SHP77 treated with DMSO at 0.1 percent for 48 hours (cell line): ENCODE results near the gene C1orf74.
A peak's percentile ranks its signal among the peaks of the same experiment; 100 is the strongest.

Experiments
- DNase-seq: peaks from one replicate; lab custom pipeline; 2025; lab: John Stamatoyannopoulos, UW

C1orf74 gene

DNA sequence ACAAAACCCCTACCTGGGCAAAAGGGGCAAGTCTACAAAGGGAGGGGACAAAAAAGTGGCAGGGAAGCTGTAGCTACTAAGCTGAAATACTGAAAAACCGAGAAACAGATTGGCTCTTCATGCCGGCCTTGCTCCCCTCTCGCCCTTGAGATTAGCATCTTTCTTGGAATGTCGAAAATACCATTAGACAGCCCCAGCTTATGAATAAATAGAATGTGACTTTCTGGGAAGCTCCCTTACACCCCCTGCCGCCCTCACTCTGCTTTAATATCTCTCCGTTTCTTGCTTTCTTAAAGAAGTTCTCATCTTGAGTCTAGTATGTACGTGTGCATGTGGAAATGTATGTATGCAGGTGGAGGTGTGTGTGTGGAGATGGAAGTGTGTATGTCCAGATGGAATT lies 14.4 kb downstream of the C1orf74 start:
- no peak for DNase-seq

DNA sequence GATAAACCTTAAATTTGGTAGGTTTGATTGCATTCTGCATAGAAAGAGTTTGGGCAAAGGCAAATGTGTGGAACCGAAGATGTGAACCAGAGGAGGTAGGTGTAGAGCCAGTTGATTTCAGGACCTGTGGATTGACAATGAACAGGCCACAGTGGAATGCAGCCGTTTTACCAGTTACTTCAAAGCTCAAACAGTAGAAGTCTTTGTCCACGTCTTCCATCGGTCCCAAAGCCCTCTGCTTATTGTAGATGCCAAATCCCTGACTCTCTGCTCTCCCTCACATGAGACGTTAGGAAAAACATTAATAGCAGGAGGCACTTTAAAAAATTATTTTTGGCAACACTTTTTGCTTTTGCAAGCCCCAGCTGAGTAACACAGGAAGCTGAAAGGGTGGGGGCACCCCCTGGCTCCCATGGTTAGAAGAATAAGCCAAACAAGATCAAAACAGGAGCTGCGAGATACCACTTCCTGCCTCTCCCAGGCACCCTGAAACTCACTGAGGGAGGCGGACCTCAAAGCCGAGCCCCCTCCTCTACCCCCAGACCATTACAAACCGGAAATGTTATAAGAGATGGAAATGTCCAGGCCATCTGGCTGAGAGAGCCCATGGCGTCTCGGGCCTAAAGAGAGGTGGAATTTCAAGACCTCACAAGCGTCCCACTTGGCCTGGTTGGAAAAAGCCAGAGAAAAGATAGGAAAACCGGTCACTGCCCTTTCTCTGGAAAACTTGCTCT lies 15.0 kb downstream of the C1orf74 start:
- no peak for DNase-seq

DNA sequence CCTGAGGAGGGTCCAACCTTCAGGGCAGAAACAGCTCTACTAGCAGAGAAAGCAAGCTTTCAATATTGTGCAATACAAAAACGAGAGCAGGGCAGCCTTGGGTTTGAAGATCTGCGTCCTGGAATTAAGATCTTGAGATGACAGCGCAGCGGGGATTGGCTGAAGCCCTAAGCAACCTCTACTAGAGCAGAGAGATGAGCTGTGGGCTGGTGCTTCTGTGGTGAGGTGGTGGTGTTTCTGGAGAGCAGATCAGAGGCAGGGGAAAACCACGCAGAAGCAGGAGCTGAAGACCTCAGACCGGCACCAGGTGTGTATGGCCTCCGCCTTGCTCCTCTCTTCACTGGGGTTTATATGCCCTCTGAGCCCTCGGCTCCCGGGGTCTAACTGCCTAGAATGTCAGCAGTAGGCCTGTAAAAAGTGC lies 16.0 kb downstream of the C1orf74 start:
- no peak for DNase-seq

DNA sequence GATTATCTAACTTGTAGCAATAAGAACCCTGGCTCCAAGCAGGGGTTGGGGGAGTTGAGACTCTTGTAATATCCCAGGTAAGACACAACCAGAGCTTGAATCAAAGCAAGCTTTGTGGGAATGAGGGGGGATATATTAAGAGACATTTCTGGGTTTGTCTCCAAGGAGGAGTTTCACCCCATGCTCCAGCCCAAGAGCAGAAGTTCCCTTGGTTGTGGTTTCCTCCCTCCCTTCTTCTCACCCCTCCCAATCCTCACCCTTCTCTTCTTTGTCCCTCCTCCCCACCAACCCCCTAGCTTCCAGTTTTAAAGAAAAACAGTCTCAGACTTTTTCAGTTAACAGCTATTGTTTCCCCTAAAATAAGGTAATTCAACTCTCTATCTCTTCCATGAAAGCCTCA lies 16.7 kb downstream of the C1orf74 start:
- no peak for DNase-seq

DNA sequence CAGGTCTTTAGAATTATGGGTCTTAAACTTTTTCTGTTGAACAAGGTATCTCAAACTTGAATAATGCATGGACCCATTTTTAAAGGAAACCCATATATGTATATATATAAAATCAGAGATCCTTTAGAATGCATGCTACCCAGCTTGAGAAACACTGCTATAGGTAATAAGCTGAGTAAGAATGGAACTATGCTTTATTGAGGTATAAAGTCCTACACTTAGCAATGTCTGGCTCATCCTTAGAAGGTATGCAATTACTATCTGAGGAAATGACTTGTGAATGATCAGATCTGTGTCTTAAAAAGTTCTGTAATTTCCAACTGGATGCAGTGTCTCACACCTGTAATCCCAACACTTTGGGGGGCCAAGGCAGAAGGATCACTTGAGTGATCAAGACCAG lies 17.3 kb downstream of the C1orf74 start:
- DNase-seq = no peak

DNA sequence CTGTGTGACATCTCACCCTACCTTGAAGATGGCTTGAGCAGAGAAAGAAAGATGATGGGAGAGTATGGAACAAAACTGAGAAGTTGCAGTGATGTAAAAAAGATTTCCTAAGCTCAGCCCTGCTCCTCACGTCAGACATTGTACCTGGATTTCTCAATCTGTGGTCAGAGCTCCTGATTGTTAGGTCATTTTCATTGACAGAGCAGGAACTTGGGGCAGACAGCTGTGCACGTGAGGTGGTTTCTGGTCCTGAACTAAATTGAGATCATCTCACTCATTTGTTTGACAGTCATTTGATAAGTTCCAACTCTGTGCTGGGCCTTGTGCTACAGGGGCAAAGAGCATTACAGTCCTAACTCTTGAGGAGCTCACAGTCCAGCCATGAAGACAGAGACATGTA lies 18.3 kb downstream of the C1orf74 start:
- no peak for DNase-seq

DNA sequence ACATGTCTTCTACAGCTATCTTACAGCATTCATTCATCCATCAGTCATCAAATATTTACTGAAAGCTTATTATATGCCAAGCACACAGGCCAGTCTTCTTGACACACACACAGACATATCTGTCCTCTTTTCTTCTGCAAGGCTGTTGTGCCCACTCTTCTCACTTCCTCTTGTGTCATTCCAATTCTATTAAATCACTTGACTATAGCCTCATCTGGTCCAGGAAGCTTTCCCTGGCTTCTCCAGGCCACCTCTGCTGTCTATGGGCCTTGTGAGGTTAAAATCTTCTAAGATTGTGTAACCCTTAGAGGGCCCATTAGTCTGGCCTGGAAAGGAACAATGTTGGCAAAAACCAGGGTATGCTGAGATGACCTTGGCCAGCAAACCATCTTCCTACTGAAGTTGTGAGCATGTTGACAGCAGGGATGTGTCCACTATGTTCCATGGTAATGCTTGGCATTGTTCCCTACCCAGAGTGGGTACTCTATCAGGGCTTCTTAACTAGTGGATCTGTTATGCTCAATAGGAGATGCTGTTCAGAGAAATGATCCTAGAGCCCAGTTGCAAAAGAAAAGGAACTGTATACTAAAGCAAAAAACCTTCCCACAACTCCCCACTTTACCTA lies 23.2 kb downstream of the C1orf74 start:
- no peak for DNase-seq

DNA sequence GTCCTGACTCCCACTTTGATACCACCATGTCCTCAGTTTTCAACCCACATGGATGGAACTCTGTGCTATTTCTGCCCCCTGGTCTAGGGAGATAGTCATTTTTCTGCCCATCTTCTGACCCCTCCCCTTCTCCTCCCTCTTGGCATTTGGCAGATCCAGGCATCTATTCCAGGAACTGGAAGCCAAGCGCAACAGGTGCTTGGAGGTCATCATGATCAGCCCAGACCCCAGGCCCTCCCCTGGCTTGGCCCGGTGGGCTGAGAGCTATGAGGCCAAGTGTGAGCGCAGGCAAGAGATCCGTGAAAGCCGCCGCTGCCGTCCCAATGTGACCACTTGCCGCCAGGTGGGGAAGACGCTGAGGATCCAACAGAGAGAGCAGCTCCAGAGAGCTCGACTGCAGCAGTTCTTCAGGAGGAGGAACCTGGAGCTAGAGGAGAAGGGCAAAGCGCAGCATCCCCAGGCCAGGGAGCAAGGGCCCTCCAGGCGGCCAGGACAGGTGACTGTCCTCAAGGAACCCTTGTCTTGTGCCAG lies 24.5 kb downstream of the C1orf74 start:
- no peak for DNase-seq

DNA sequence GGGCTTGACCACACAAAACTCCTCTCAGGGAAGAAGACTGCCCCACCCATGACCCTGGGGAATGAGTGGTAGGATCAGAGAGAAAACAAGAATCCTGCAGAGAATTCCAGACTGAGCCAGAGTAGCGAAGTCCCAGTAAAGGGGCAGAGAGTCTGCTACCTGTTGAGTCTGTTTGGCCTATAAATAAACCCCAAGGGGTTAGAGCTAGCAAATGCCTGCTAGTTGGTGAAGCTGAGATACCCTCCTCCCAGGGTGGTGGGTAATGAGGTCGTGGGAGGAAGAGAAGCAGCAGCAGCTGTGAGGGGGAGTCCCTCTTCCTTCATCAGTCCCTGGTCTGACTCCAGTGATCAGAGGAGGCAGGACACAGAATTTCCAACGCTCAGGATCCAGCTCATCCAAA lies 26.0 kb downstream of the C1orf74 start:
- DNase-seq = no peak

DNA sequence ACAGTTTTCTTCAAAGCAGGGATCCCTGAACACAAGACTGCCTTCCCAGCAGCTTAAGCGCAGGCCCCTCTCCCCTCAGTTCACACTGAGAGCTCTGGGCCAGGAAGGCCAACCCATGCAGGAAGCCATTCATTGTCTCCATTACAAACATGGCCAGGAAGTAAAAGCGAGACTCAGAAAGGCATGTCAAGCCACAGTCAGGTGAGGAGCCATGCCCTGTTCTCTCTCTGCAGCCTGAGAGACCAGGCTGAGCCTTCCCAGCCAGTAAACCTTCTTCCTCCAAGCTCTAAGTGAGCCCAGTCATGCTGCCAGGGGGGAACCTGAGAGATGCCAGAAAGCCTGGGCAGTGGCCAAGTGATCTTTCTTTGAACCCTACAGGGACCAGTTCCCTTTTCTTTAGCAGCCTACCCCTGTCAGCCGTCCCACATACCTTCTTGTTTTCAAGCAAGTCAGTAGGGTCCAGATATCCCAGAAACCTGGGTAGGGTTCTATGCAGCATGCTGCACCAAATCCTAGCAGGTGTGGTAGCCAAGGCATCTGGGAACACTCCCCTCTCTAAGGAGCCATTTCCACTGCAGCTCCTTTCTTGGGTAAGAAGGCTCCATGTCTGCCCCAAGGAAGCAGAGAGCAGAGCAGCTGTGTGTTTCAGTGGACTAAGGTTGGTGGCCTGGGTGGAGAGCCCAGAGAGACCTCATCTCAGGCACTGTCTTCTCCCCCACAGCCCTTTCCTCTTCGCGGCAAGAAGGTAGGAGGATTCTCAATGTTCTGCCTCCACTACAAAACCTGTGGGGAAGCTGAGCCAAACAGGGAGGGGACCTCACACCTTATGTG lies 27.5 kb downstream of the C1orf74 start:
- DNase-seq = no peak

DNA sequence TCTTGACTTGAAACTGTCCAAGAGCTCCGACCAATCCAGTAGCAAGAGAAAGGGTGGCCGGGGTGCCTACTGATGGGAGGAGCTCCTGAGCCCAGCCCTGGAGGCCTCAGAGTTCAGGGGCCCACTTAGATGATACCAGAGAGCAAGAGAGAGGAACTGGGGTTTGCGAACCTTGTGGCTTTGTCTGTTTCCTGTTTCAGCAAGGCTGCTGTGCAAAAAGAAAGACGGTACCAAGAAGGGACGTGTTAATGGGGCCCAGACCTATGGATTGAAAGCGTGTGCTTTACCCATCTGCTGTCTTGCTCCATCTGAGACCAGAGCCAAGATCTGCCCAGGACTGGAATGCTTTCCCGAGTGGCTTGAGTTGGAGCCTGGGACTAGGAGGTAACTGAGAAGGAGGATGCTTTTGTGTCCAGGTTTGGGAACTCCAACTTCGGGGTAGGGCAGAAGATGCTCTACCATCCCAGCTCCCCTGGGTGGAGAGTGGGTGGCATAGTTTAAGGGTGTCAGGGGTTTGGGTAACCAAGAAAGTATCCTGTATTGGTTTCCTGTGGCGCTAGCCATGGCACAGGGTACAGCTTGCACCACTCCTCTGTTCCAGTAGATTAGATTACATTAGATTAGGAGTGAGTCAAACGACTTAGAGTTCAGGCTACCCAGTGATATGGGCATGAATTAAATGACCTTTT lies 28.3 kb downstream of the C1orf74 start, which contains the start of gene TRAF3IP3:
TSS of gene TRAF3IP3 (plus strand) at position 128 of the 689 bp plus-strand sequence. CDS start 3,987 bp downstream, outside the sequence.
- DNase-seq = no peak

DNA sequence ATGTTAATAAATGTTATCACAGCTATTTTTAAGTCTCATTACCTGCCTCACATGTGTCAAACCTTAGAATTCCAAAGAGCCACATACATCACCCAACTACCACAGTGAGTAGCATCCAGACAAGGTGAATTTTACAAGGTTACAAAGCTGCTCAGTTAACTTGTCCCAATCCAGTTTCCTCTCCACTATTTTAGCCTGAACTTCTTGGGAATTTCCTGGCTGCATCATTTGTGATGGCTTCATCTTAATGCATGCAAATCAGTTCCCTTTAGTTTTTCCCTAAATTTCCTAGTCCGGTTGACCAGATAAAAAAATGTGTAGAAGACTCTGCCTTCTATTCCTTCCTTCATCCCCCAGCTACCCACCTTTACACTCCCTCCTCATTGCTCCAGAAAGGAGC lies 29.1 kb downstream of the C1orf74 start:
- no peak for DNase-seq

DNA sequence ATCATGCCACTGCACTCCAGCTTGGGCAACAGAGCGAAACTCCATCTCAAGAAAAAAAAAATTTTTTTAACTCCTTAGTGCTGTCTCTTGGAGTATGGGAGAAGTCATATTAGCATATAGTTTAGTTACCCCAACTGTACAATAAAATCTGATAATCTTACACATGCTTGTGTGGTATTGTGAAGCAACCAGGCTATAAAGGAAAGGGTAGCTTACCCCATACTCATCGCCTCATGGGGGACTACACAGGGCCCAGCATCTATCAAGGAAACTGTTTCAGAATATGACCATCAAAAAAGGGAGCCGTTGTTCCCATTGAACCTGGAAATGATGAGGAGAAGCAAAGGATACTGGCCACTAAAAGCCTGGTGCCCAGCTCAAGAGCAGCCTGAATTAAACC lies 31.5 kb downstream of the C1orf74 start:
- DNase-seq = no peak

DNA sequence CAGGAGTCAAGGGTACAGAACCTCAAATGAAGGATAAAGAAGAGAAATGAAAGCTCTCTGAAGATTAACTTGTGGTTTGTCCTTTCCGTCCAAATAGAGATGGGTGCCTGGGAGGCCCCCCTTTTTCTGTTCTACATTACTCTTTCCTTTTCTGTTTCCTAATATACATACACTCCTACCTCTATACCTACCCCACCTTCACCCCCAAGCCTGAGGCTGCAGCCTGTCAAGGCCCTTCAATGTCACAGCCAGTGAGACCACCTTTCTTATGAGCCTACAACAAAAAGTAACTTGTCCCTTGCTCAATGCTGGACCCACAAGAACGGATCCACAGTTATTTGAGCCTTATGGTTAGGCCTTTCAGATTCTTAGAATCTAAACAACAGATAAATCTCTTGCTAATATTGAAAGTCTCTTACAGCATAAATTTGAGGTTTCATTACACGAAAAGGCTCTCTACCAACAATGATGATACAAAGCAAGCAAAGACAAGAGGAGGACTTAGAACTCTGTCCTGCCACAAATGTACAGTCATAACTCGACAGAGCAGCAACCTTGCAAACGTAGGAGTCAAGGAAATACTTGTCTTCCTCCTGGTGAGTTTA lies 32.6 kb downstream of the C1orf74 start:
- no peak for DNase-seq

DNA sequence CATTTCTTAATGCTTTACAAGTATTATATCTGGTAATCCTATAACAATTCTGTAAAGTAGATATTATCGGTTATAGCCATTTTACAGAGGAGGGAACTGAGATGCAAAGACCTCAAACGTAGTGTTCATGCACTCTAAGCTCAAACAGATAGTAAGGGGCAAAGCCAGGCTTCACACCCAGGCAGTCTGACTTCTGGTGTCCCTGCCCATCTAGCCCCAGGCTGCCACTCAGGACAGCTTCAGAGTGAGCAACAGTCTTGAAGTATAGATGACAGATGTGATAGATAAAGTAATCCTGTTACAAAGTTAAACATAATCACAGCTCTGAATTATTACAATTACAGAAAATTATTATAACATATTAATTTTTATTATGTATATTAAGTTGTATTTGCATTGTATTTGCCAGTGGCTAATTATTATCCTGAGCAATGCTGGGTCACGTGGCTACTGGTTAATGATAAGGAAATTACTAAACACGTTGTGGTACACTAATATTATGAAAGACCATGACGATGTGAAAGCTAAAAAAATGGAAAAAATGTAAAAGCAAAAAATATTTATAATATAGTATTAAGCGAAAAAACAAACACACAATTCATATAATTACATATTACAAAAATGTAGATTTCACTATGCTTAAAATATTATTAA lies 34.6 kb downstream of the C1orf74 start:
- no peak for DNase-seq

DNA sequence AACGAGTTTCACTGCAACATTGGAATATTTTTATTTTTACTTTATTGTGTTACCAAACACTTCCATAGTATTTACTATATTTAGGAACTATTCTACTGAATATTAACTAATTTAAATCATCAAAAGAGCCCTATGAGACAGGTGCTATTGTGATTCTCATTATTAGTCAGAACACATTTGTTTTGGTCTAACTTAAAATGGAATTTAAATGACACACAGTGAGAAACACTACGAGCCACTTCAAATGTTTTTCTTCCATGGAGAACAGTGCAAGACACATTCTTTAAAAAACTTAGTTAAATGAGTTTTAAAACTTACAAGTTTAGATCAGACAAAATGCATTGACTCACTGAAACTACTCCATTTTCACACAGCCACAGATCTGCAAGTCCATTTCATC lies 35.2 kb downstream of the C1orf74 start:
- DNase-seq = no peak

DNA sequence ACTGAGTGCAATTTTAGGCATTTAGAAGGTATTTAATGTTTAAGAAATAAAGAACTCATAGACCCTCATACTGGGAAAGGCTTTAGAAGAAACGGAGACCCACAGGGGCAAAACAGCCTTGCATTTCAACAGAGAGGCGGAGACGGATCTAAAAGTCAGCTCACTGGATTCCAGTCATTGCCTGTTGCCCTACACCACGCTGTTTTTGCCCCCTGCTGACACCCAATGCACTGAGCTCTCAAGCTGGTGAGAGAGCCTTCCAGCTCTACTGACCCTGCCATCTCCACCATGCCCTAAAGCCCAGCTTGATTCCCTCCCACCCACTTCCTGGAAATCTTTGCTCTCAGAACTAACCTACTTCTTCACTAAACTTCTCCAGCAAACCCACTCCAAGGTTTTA lies 35.7 kb downstream of the C1orf74 start:
- DNase-seq = no peak

DNA sequence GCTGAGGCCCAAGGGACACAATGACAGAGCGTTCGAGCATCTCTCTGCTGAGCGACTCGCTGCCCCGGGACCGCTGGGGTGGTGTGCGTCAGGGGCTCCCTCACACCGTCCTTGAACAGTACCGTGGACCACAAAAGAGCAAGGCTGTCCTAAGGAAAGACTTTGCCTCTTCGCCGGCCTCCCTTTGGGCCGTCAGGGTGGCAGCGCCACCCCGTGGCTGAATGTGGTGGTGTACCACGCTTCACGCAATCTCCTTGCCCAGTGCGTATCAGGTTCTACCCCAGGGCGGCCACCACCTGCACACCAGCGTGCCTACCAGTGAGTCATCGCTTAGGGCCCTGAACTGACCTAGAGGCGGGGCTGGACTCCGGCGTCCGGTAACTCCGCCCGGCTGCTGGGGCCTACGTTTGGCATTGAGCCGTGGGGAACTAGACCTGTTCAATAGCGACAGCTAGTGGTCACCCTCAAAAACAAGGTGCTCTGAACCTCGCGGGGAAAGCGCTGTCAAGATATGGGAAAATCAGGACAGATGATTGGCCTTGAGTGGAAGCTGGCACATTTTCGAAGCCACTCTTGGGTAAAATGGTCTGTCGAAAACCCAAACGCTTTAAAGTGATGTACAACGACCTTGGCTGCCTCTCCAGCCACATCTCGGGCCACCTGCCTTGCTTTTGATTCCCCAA lies 36.6 kb downstream of the C1orf74 start:
- peak; percentile 82 for DNase-seq

DNA sequence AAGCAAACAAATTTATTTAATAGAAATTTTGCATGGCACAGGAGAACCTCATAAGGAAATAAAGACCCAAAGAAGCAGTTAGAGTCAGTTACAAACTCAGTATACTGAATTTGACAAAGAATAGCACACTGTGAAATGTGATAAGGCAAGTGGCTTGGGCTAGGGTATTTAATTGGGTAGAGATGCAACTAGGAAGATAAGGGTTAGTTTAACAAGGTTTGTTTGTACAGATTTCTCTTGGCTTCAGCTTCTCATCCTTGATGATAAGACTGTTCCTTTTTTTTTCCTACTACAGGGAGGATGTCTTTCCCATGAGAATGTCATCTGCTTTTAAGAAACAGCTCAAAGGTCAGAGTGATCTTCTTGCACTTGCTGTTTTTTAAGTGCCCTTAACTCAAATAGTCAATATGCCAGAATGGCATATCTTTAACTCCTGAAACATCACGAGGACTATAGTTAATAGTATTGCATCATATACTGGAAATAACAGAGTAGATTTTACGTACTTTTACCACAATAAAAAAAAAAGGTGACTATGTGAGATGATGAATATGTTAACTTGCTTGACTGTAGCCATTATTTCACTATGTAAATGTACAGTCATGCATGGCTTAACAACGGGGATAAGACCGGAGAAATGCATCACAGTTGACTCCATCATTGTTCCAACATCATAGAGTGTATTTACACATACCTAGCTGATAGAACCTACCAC lies 37.8 kb downstream of the C1orf74 start:
- DNase-seq = no peak

DNA sequence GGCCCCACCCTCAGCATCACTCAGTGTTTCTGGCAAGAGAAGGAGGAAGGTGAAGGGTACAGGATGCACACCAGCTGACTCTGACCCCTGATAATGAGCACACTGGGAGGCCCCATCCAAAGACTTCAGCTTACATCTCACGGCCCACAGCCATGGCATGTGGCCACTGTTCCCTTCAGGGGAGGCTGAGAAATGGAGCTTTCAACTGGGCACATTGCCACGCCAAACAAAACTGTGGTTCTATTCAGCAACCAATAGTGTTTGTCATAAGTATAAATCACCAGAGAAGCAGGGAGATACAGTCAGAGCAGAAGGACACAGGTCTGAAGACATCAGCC lies 41.2 kb downstream of the C1orf74 start:
- no peak for DNase-seq
